Erythroblast (primary cell): Measurements from ENCODE around the gene CDK1.

ENCODE experiments used
- GATA1 ChIP-seq: IDR thresholded peaks from 2 replicates; pipeline ENCODE4 v1.6.1; 2011; ENCODE audit warnings: low read depth, mild to moderate bottlenecking, control low read depth, low read length, moderate library complexity
- POLR2A ChIP-seq: IDR thresholded peaks from 2 replicates; pipeline ENCODE4 v1.6.1; 2011; ENCODE audit warnings: mild to moderate bottlenecking, low read length

- TF ChIP-seq POLR2A (no peak), GATA1 (no peak)
These were observed 18.2 kb downstream of the CDK1 start for GRCh38 chr10:60796481-60796880.
